RWPE2 (cell line): ENCODE data around the gene PGLYRP4.

ENCODE experiments used
- ATAC-seq: fragments of 200-7000 bp; cut with Tn5 transposase; 3 replicates; pipeline ENCODE4 v1.9.1; 2021; ENCODE audit warnings: low read depth
- DNase-seq: peaks from one replicate; pipeline ENCODE4 v3.0.0-alpha.2; 2020; ENCODE audit warnings: low spot score
- H3K27ac ChIP-seq: fragments of 450-650 bp; 2 replicates; pipeline ENCODE4 v1.5.1; 2017; ENCODE audit warnings: mild to moderate bottlenecking; ENCODE audit not compliant: poor library complexity, severe bottlenecking
- H3K27me3 ChIP-seq: fragments of 250-450 bp; sonication (Bioruptor Pico); 2 replicates; pipeline ENCODE4 v1.5.1; 2021; ENCODE audit warnings: mild to moderate bottlenecking, moderate library complexity; ENCODE audit not compliant: insufficient read depth, poor library complexity, severe bottlenecking
- H3K36me3 ChIP-seq: fragments of 250-450 bp; sonication (Bioruptor Pico); 2 replicates; pipeline ENCODE4 v1.5.1; 2020; ENCODE audit warnings: low read depth, mild to moderate bottlenecking, moderate library complexity
- H3K4me1 ChIP-seq: fragments of 250-450 bp; sonication (Bioruptor Pico); 2 replicates; pipeline ENCODE4 v1.5.1; 2021; ENCODE audit warnings: mild to moderate bottlenecking, moderate library complexity; ENCODE audit not compliant: insufficient read depth, poor library complexity, severe bottlenecking
- H3K4me3 ChIP-seq: fragments of 250-450 bp; sonication (Bioruptor Pico); 2 replicates; pipeline ENCODE4 v1.5.1; 2021; ENCODE audit warnings: mild to moderate bottlenecking, moderate library complexity; ENCODE audit not compliant: severe bottlenecking
- H3K9me3 ChIP-seq: fragments of 250-450 bp; sonication (Bioruptor Pico); 2 replicates; pipeline ENCODE4 v1.5.1; 2021; ENCODE audit warnings: mild to moderate bottlenecking, moderate library complexity; ENCODE audit not compliant: severe bottlenecking
- CTCF ChIP-seq: fragments of 450-650 bp; IDR thresholded peaks from one replicate; pipeline ENCODE4 v1.5.1; 2017; ENCODE audit warnings: mild to moderate bottlenecking, moderate library complexity; ENCODE audit not compliant: poor library complexity, severe bottlenecking

PGLYRP4 gene

GRCh38 chr1:153313288-153313687, 35.4 kb downstream of the PGLYRP4 start:
- Histone ChIP-seq H3K27me3 (no peaks in the 10 kb centered on the region), H3K4me1 (no peaks in the 10 kb centered on the region), H3K9me3 (no peaks in the 10 kb centered on the region), H3K4me3 (no peak overlapping the region), H3K36me3 (no peaks in the 10 kb centered on the region), H3K27ac (no peak overlapping the region)
- DNase-seq (no peak), ATAC-seq (no peak)
- no peak for TF ChIP-seq CTCF

- H3K36me3 ChIP-seq: no peaks in the 10 kb centered on the region
- ATAC-seq (0 out of 3 replicates have a peak, but pooled peaks have one; percentile 21), DNase-seq (no peak)
- no peak for TF ChIP-seq CTCF
- no peaks in the 10 kb centered on the region for H3K4me1 ChIP-seq
- H3K27ac ChIP-seq: no peak within 1 kb of the TSS
- H3K9me3 ChIP-seq: no peaks in the 10 kb centered on the region
- H3K4me3 ChIP-seq: no peak within 1 kb of the TSS
- H3K27me3 ChIP-seq: no peaks in the 10 kb centered on the region
Measured at GRCh38 chr1:153312570-153313186, 36.0 kb downstream of the PGLYRP4 start, which contains the start of gene PGLYRP3. TSS of gene PGLYRP3 (minus strand) at chr1:153312952. CDS start at chr1:153310665, 2,287 bp downstream.

- DNase-seq: no peak
- no peak for TF ChIP-seq CTCF
- ATAC-seq: no peak
- no peaks in the 10 kb centered on the region for H3K4me1 ChIP-seq
- no peak overlapping the region for H3K27ac ChIP-seq
- H3K36me3 ChIP-seq: no peaks in the 10 kb centered on the region
- no peaks in the 10 kb centered on the region for H3K9me3 ChIP-seq
- H3K27me3 ChIP-seq: no peaks in the 10 kb centered on the region
- no peak overlapping the region for H3K4me3 ChIP-seq
Measured at GRCh38 chr1:153310526-153310925, 38.1 kb downstream of the PGLYRP4 start.

GRCh38 chr1:153309441-153309840, 39.2 kb downstream of the PGLYRP4 start:
- Histone ChIP-seq H3K27ac (no peak overlapping the region), H3K9me3 (no peaks in the 10 kb centered on the region), H3K27me3 (no peaks in the 10 kb centered on the region), H3K36me3 (no peaks in the 10 kb centered on the region), H3K4me1 (no peaks in the 10 kb centered on the region), H3K4me3 (no peak overlapping the region)
- ATAC-seq (no peak), DNase-seq (no peak)
- TF ChIP-seq CTCF: no peak

GRCh38 chr1:153308540-153308939, 40.1 kb downstream of the PGLYRP4 start:
- H3K4me3 ChIP-seq: no peak overlapping the region
- H3K27me3 ChIP-seq: no peaks in the 10 kb centered on the region
- H3K4me1 ChIP-seq: no peaks in the 10 kb centered on the region
- TF ChIP-seq CTCF: no peak
- H3K36me3 ChIP-seq: no peaks in the 10 kb centered on the region
- no peak for ATAC-seq
- no peak overlapping the region for H3K27ac ChIP-seq
- no peaks in the 10 kb centered on the region for H3K9me3 ChIP-seq
- no peak for DNase-seq
